ENCODE data around the gene CD63. TPM values are rescaled to one million over a fixed set of nuclear protein-coding genes. Genes with fewer than 3 reads are reported as not detected.

Gene CD63
- total and polyA plus RNA-seq, 7 experiments from 2014 or later, result 43.2 to 216 (median 68.7) TPM

DNA sequence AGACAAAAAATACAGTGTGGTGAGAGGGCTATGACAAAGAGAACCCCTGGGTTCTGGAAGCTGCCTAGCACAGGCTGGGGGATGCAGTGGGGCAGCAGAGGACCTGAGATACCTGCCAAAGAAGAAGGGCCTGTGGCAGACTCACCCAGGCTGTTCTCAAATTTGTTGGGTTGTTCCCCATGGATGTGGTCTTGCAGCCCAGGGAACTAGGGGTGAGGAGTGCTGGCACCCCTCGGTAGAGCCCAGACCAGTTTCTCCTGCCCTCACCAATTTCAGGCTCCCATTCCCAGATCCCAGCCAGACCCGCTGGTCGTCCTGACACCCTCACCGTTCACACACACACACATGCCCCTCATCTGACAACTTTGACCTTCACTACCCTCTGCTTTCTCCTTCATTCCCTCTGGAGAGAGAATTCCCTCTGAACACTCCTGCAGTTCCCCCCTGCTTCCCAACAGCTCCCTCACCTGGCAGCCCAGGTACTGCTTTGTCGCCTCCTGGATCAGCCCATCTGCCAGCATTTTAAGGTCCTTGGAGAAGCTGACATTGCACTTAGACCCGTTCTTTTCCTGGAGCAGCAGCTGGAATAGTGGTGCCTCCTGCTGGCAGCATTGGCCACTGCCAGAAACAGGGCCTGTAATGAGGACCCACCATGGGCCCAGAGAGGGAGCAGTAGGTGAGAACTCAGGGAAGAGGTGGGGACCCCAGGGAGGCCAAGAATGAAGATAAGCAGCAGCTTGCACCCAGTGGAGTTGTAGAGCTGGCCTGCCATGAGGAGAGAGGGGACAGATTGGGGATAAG is 8.2 kb upstream of the CD63 start:
- Histone ChIP-seq H3K27ac (ENCODE audit: low read depth, low read length) (peak overlapping the region; percentile 76), H3K9me3 (ENCODE audit: control insufficient read depth in 2 of 3, low read length in 3 of 3) (no peaks in the 10 kb centered on the region), H3K4me3 (ENCODE audit: low read length) (no peak overlapping the region), H3K36me3 (ENCODE audit: control insufficient read depth in 2 of 3, insufficient read depth in 3 of 3, low read length in 3 of 3) (no peaks in the 10 kb centered on the region), H3K27me3 (ENCODE audit: control insufficient read depth in 2 of 2, insufficient read depth in 2 of 2, low read length in 2 of 2) (no peaks in the 10 kb centered on the region), H3K4me1 (ENCODE audit: control insufficient read depth in 2 of 2, insufficient read depth in 2 of 2, low read length in 2 of 2) (peaks cover 10 to 15% of the 10 kb centered on the region in 2 donors)
- ChIA-PET POLR2A (interaction anchor here (1.0 to 4.3 kb wide), 9 partner anchors 7 to 623 kb away, joined by 3 to 31 read pairs (median 17); partner anchors contain the start of genes BLOC1S1, CD63, DGKA and DNAJC14), CTCF (interaction anchor here (0.6 to 4.9 kb wide), 17 partner anchors 10 to 485 kb away, joined by 3 to 46 read pairs (median 6); partner anchors contain the start of genes BLOC1S1, DNAJC14, PYM1 and RDH5)
- peak in 8 of 9 donors; percentile 39 to 60 (median 42) for DNase-seq
- Mint-ChIP-seq H3K4me1 (peaks cover 19 to 34% (median 22%) of the 10 kb centered on the region in 7 donors), H3K36me3 (no peaks in the 10 kb centered on the region), H3K9me3 (no peaks in the 10 kb centered on the region), H3K4me3 (peak overlapping the region; percentile 37 to 94 (median 82)), H3K27ac (peak overlapping the region; percentile 66 to 96 (median 92)), H3K27me3 (peaks cover 0 to 3% (median 0%) of the 10 kb centered on the region in 5 donors)
- intact Hi-C loops (cut with micrococcal nuclease), result loop anchor here (1.0 to 10.0 kb wide), 5 partner anchors 13 to 448 kb away; partner anchors contain the start of gene SMARCC2 (in 1 of the 2)
- ATAC-seq, result peak; percentile 64

DNA sequence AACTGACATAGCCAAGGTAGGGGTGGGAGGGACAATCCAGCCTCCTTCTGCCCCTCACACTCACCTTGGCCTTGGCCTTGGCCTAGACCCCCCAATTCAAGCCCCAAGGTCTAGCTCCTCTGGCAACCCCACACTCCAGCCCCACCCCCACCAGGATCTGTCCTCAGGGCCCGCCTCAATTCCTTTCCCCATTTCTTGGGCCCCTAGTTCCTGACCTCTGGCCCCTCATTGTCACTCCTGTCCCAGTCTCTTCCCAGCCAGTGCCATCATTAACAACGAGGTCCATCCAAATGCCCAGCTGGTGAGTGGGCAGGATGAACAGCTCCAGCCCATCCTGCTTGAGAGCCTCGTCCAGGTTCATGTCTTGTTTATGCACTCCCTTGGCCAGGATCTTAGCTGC is 7.3 kb upstream of the CD63 start:
- no peak overlapping the region for H3K4me3 Mint-ChIP-seq
- H3K36me3 ChIP-seq (ENCODE audit: control insufficient read depth in 2 of 3, insufficient read depth in 3 of 3, low read length in 3 of 3), result no peaks in the 10 kb centered on the region
- intact Hi-C loops (cut with micrococcal nuclease), result loop anchor here in 1 of 2 donors (10.0 kb wide), 1 partner anchor 449 kb away; the partner anchor contains the start of gene SMARCC2
- no peaks in the 10 kb centered on the region for H3K36me3 Mint-ChIP-seq
- H3K9me3 ChIP-seq (ENCODE audit: control insufficient read depth in 2 of 3, low read length in 3 of 3), result no peaks in the 10 kb centered on the region
- CTCF ChIA-PET, result interaction anchor here (0.6 to 4.9 kb wide), 4 partner anchors 12 to 305 kb away, joined by 3 to 46 read pairs (median 24); partner anchors contain the start of genes BLOC1S1 and RDH5
- no peaks in the 10 kb centered on the region for H3K27me3 ChIP-seq (ENCODE audit: control insufficient read depth in 2 of 2, insufficient read depth in 2 of 2, low read length in 2 of 2)
- no peak for DNase-seq
- POLR2A ChIA-PET, result interaction anchor here (3.8 to 4.3 kb wide), 2 partner anchors 12 to 20 kb away, joined by 24 to 29 read pairs; partner anchors contain the start of gene BLOC1S1
- no peaks in the 10 kb centered on the region for H3K9me3 Mint-ChIP-seq
- no peak overlapping the region for H3K27ac ChIP-seq (ENCODE audit: low read depth, low read length)
- H3K27ac Mint-ChIP-seq, result peak overlapping the region in 2 of 9 donors; percentile 92 to 93
- H3K4me1 ChIP-seq (ENCODE audit: control insufficient read depth in 2 of 2, insufficient read depth in 2 of 2, low read length in 2 of 2), result peaks cover 10 to 15% of the 10 kb centered on the region in 2 donors
- H3K4me3 ChIP-seq (ENCODE audit: low read length), result no peak overlapping the region
- ATAC-seq, result no peak
- no peaks in the 10 kb centered on the region for H3K27me3 Mint-ChIP-seq
- H3K4me1 Mint-ChIP-seq, result peaks cover 15 to 29% (median 21%) of the 10 kb centered on the region in 7 donors

DNA sequence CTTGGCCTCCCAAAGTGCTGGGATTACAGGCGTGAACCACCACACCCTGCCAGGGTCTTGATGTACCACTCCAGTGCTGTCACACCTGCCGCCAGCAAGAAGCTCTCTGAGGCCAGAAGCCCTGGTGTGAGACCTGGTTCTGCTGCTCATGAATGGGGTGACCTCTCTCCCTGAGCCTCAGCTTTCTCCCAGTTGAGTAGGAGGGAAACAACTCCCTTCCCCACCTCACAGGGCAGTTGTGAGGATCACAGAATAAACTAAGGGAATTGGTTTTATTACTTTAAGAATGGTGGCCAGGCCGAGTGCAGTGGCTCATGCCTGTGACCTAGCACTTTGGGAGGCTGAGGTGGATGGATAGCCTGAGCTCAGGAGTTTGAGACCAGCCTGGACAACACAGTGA is 5.8 kb upstream of the CD63 start:
- no peak overlapping the region for H3K27ac ChIP-seq (ENCODE audit: low read depth, low read length)
- DNase-seq, result no peak
- Mint-ChIP-seq H3K27ac (no peak overlapping the region), H3K4me3 (no peak overlapping the region), H3K36me3 (no peaks in the 10 kb centered on the region), H3K9me3 (no peaks in the 10 kb centered on the region), H3K27me3 (no peaks in the 10 kb centered on the region), H3K4me1 (peaks cover 28 to 42% (median 36%) of the 10 kb centered on the region in 7 donors)
- H3K9me3 ChIP-seq (ENCODE audit: control insufficient read depth in 2 of 3, low read length in 3 of 3), result no peaks in the 10 kb centered on the region
- no peak for ATAC-seq
- ChIA-PET POLR2A (interaction anchor here (0.5 to 1.0 kb wide), 3 partner anchors 16 to 456 kb away, joined by 3 to 4 read pairs (median 3); no protein-coding TSS in a partner anchor), CTCF (interaction anchor here (0.5 to 1.7 kb wide), 5 partner anchors 10 to 194 kb away, joined by 3 to 9 read pairs (median 4); no protein-coding TSS in a partner anchor)
- intact Hi-C loops (cut with micrococcal nuclease), result loop anchor here in 1 of 2 donors (10.0 kb wide), 1 partner anchor 450 kb away; the partner anchor contains the start of gene SMARCC2
- no peaks in the 10 kb centered on the region for H3K36me3 ChIP-seq (ENCODE audit: control insufficient read depth in 2 of 3, insufficient read depth in 3 of 3, low read length in 3 of 3)
- H3K4me3 ChIP-seq (ENCODE audit: low read length), result no peak overlapping the region
- peaks cover 17 to 24% of the 10 kb centered on the region in 2 donors for H3K4me1 ChIP-seq (ENCODE audit: control insufficient read depth in 2 of 2, insufficient read depth in 2 of 2, low read length in 2 of 2)
- H3K27me3 ChIP-seq (ENCODE audit: control insufficient read depth in 2 of 2, insufficient read depth in 2 of 2, low read length in 2 of 2), result no peaks in the 10 kb centered on the region

DNA sequence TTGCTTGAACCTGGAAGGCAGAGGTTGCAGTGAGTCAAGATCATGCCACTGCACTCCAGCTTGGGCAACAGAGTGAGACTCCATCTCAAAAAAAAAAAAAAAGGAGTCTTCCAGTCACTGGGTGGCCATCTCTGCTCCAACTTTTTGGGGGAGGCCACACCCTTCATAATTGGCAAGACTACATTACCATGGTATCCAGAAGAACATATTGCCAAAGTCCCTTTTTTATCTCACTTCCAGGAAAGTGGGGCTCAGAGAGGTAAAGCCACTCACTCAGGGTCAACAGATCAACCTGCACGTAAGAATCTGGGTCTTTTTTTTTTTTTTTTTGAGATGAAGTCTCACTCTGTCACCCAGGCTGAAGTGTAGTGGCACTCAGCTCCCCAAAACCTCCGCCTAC is 5.0 kb upstream of the CD63 start:
- Histone ChIP-seq H3K36me3 (ENCODE audit: control insufficient read depth in 2 of 3, insufficient read depth in 3 of 3, low read length in 3 of 3) (no peaks in the 10 kb centered on the region), H3K4me1 (ENCODE audit: control insufficient read depth in 2 of 2, insufficient read depth in 2 of 2, low read length in 2 of 2) (peaks cover 17 to 24% of the 10 kb centered on the region in 2 donors), H3K4me3 (ENCODE audit: low read length) (no peak overlapping the region), H3K9me3 (ENCODE audit: control insufficient read depth in 2 of 3, low read length in 3 of 3) (no peaks in the 10 kb centered on the region), H3K27ac (ENCODE audit: low read depth, low read length) (no peak overlapping the region), H3K27me3 (ENCODE audit: control insufficient read depth in 2 of 2, insufficient read depth in 2 of 2, low read length in 2 of 2) (no peaks in the 10 kb centered on the region)
- intact Hi-C loops (cut with micrococcal nuclease), result loop anchor here in 1 of 2 donors (10.0 kb wide), 1 partner anchor 451 kb away; the partner anchor contains the start of gene SMARCC2
- DNase-seq (no peak), ATAC-seq (no peak)
- H3K27me3 Mint-ChIP-seq, result no peaks in the 10 kb centered on the region
- H3K4me3 Mint-ChIP-seq, result no peak overlapping the region
- POLR2A ChIA-PET, result interaction anchor here (0.5 to 0.6 kb wide), 2 partner anchors 21 to 197 kb away, joined by 3 read pairs; no protein-coding TSS in a partner anchor
- H3K9me3 Mint-ChIP-seq, result no peaks in the 10 kb centered on the region
- peaks cover 29 to 42% (median 37%) of the 10 kb centered on the region in 7 donors for H3K4me1 Mint-ChIP-seq
- no peaks in the 10 kb centered on the region for H3K36me3 Mint-ChIP-seq
- no peak overlapping the region for H3K27ac Mint-ChIP-seq
- CTCF ChIA-PET, result interaction anchor here (0.5 to 1.7 kb wide), 4 partner anchors 9 to 171 kb away, joined by 3 to 9 read pairs (median 4); no protein-coding TSS in a partner anchor

DNA sequence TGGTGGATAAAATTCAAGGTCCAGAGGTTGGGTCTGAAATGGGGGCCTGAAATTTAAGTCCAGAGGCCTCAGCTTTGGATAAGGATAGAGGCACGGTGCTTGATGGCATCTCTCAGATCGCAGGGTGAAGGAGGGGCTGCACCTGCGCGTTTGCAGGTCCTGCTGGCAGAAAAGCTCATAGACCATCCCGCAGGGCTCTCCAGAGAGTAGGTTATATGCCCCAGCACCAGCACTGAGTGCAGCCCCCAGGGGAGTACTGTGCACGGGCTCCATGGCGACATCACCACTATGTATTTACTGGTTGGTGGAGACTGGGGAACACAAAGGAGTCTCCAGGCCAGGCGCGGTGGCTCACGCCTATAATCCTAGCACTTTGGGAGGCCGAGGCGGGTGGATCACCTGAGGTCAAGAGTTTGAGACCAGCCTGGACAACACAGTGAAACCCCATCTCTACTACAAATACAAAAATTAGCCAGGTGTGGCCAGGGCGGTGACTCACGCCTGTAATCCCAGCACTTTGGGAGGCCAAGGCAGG is 4.3 kb upstream of the CD63 start:
- H3K27ac Mint-ChIP-seq, result peak overlapping the region in 1 of 9 donors; percentile 45
- intact Hi-C loops (cut with micrococcal nuclease), result loop anchor here in 1 of 2 donors (10.0 kb wide), 1 partner anchor 452 kb away; the partner anchor contains the start of gene SMARCC2
- POLR2A ChIA-PET, result no interaction called here

DNA sequence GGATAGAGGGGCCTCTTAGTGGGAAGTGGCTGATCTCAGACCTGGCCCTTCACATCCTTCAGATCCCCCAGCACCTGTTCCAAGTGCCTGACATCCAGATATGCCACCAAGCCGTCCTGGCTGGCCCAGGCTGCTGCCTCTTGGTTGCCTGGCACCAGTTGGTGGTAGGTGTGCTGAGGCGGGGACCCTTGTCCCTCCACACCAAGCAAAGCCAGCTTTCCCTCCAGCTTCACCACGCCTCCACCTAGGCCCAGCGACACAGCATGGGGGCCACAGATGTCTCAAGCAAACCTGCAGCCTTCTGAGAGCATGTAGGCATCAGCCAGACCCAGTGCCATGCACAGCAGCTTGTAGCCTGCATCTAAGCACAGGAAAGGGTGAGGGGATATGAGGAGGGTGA is 3.5 kb upstream of the CD63 start:
- Mint-ChIP-seq H3K9me3 (no peaks in the 10 kb centered on the region), H3K4me3 (no peak overlapping the region), H3K4me1 (peaks cover 21 to 34% (median 29%) of the 10 kb centered on the region in 7 donors), H3K27me3 (no peaks in the 10 kb centered on the region), H3K27ac (peak overlapping the region in 2 of 9 donors; percentile 41 to 72), H3K36me3 (no peaks in the 10 kb centered on the region)
- Histone ChIP-seq H3K4me1 (ENCODE audit: control insufficient read depth in 2 of 2, insufficient read depth in 2 of 2, low read length in 2 of 2) (peaks cover 8 to 21% of the 10 kb centered on the region in 2 donors), H3K36me3 (ENCODE audit: control insufficient read depth in 2 of 3, insufficient read depth in 3 of 3, low read length in 3 of 3) (no peaks in the 10 kb centered on the region), H3K27me3 (ENCODE audit: control insufficient read depth in 2 of 2, insufficient read depth in 2 of 2, low read length in 2 of 2) (no peaks in the 10 kb centered on the region), H3K9me3 (ENCODE audit: control insufficient read depth in 2 of 3, low read length in 3 of 3) (no peaks in the 10 kb centered on the region), H3K4me3 (ENCODE audit: low read length) (no peak overlapping the region), H3K27ac (ENCODE audit: low read depth, low read length) (no peak overlapping the region)
- ATAC-seq, result no peak
- ChIA-PET CTCF (interaction anchor here (0.5 to 1.4 kb wide), 2 partner anchors 10 to 981 kb away, joined by 3 read pairs; no protein-coding TSS in a partner anchor), POLR2A (no interaction called here)
- no peak for DNase-seq
- intact Hi-C loops (cut with micrococcal nuclease), result loop anchor here in 1 of 2 donors (10.0 kb wide), 1 partner anchor 453 kb away; the partner anchor contains the start of gene SMARCC2

More for the DNA sequence above, 4.3 kb upstream of the CD63 start:
- Mint-ChIP-seq H3K9me3 (no peaks in the 10 kb centered on the region), H3K4me1 (peaks cover 26 to 35% (median 33%) of the 10 kb centered on the region in 7 donors), H3K36me3 (no peaks in the 10 kb centered on the region), H3K27me3 (no peaks in the 10 kb centered on the region), H3K4me3 (no peak overlapping the region)
- Histone ChIP-seq H3K27ac (ENCODE audit: low read depth, low read length) (no peak overlapping the region), H3K9me3 (ENCODE audit: control insufficient read depth in 2 of 3, low read length in 3 of 3) (no peaks in the 10 kb centered on the region), H3K4me3 (ENCODE audit: low read length) (no peak overlapping the region), H3K27me3 (ENCODE audit: control insufficient read depth in 2 of 2, insufficient read depth in 2 of 2, low read length in 2 of 2) (no peaks in the 10 kb centered on the region), H3K4me1 (ENCODE audit: control insufficient read depth in 2 of 2, insufficient read depth in 2 of 2, low read length in 2 of 2) (peaks cover 15 to 23% of the 10 kb centered on the region in 2 donors), H3K36me3 (ENCODE audit: control insufficient read depth in 2 of 3, insufficient read depth in 3 of 3, low read length in 3 of 3) (no peaks in the 10 kb centered on the region)
- no peak for ATAC-seq
- DNase-seq, result no peak
- CTCF ChIA-PET, result interaction anchor here (1.7 kb wide), 1 partner anchor 8 kb away, joined by 9 read pairs; no protein-coding TSS in a partner anchor
